NB4 (cell line): Measurements from ENCODE around the gene GADD45A.

Experiments
- CTCF ChIP-seq: IDR thresholded peaks from one replicate; pipeline ENCODE4 v1.5.1; 2012; ENCODE audit warnings: low read depth, low read length
- MAX ChIP-seq: IDR thresholded peaks from 2 replicates; pipeline ENCODE4 v1.6.1; 2011; ENCODE audit warnings: low read depth, low read length
- MYC ChIP-seq: IDR thresholded peaks from 2 replicates; pipeline ENCODE4 v1.6.1; 2011; ENCODE audit warnings: low read depth, low read length
- POLR2A ChIP-seq: IDR thresholded peaks from 2 replicates; pipeline ENCODE4 v1.6.1; 2011; ENCODE audit warnings: mild to moderate bottlenecking; ENCODE audit not compliant: insufficient read length; ENCODE audit errors: extremely low read depth

DNA sequence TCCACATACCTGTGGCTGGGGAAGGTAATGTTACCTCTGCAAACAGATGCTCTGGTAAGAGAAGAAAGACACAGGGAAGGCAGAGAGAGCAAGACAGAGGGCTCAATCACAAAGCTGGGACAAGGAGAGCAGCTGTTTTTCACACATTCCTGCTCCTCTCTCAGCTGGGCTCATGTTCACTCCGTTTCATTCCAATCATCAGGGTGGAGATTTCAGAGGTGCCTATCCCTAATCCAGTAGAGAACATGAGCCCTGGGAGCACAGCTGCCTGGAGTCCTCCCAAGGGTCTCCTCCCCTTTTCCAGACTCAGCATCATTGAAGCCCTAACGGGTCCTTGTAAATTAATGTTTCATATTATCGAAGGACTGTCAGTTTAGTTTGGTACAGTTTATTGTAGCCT, 19.4 kb downstream of the GADD45A start:
- TF ChIP-seq MYC (no peak), CTCF (no peak), POLR2A (no peak), MAX (no peak)
